ENCODE measurements around the gene ACTR10.

The ACTR10 gene

DNA sequence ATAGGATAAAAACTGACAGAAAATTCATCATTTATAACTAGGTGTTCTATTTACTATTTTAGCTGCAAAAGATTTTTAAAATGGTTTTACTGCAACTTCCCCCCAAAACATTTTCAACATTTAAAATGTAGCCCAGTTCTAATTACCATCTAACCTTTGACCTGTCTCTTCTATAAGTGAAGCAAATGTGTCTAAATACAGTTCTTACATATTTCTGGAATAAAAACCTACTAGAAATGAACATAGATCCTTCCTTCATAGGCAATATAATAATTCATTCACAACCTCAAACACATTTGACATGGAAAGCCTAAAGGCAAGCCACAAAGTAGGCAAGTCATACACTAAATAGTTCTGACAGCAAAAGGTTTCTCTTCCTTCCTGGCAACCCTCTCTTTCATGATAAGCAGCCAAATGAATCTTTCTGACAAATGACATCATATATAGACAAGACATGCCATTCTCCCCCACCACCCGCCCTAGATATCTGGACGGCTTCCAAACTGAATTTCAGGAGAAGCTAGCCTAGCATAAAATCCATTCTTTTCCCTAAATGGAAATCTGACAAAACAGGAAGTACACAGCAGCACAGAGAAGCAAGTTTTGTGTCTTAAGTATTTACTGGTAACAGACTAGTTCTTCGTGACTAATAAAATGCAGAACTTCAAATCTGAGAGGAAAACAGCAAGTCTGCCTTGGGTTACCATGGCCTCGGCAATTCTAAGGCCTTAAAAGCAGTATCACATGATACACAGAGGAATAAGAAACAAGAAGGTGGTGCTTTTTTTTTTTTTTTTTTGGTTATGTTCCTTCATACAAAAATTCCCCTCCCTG is 81.2 kb downstream of the ACTR10 start:
- DNase-seq (ENCODE audit: low spot score), result no peak
- Histone ChIP-seq H3K27ac (peak overlapping the region; percentile 74 to 80), H3K4me3 (peak overlapping the region; percentile 10)
- TF ChIP-seq, protein P1, sequence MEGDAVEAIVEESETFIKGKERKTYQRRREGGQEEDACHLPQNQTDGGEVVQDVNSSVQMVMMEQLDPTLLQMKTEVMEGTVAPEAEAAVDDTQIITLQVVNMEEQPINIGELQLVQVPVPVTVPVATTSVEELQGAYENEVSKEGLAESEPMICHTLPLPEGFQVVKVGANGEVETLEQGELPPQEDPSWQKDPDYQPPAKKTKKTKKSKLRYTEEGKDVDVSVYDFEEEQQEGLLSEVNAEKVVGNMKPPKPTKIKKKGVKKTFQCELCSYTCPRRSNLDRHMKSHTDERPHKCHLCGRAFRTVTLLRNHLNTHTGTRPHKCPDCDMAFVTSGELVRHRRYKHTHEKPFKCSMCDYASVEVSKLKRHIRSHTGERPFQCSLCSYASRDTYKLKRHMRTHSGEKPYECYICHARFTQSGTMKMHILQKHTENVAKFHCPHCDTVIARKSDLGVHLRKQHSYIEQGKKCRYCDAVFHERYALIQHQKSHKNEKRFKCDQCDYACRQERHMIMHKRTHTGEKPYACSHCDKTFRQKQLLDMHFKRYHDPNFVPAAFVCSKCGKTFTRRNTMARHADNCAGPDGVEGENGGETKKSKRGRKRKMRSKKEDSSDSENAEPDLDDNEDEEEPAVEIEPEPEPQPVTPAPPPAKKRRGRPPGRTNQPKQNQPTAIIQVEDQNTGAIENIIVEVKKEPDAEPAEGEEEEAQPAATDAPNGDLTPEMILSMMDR (IDR thresholded peaks at IDR 0.05), result no peak

DNA sequence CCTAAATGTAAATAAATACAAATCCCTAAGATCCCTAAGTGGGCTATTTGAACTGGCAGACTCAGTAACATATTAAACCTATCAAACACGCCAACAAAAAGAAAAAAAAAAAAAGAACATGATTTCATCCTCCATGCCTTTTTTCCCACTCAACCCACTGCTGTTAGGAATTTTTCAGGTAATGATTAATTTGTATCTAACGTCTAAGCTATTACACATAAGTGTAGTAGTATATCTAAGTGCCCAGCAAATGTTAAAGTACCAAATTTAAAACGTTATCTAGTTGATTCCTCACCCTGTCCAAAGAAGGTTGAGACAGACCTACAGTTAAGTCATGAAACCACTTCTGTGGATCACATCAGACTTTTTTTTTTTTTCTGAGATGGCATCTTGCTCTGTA is 82.0 kb downstream of the ACTR10 start:
- no peak for DNase-seq (ENCODE audit: low spot score)
- Histone ChIP-seq H3K27ac (peak overlapping the region; percentile 74 to 80), H3K4me3 (no peak overlapping the region)
- TF ChIP-seq, protein P1 (IDR thresholded peaks at IDR 0.05), result no peak

DNA sequence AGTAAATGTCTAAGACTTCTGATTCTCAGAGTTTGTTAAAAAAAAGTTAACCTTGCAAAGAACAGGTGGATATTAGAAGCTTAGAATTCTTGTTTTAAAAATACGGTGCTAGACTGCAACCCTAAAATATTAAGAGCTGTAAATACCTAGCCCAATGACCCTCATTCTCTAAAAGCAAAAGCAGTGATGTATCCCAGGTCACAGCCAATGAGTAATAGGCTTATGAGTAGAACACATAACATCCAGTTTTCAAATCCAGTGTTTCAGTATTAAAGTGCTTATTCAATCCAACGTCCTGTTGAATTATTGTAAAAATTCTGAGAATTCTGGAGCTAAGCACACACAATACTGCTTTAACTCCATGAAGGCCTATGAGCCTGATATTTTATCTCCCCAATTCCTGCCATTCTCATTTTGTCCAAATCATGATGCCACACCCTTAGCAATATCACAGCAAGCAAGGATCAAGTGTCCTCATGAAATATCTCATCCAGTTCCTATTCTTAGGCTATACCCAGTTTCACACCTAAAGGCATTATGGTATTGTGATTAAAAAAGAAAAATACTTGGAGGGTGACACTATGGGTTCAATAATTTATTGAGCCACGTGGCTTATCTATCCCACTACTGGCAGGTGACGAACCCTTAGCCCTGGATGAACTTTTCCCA is 83.1 kb downstream of the ACTR10 start:
- Histone ChIP-seq H3K4me3 (no peak overlapping the region), H3K27ac (peak overlapping the region in 1 of 2 donors; percentile 80)
- TF ChIP-seq, protein P1 (IDR thresholded peaks at IDR 0.05), result no peak
- no peak for DNase-seq (ENCODE audit: low spot score)

DNA sequence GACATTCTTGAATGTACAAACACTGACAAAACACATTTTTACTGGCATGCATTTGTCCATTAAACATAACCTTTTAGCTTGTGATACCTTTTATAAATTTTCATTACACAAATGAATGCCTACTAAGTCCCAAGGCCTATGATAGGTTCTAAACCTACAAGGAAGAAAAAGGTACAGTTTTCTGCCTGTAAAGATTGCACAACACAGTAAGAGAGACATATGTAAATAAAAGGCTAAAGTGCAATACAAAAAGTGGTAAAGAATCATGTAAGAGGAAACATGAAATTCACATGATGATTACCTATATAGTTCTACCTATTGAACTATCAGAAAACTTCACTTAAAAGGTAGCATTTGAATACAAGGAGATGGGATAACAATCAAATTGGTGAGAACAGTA is 83.8 kb downstream of the ACTR10 start:
- Histone ChIP-seq H3K27ac (no peak overlapping the region), H3K4me3 (no peak overlapping the region)
- DNase-seq (ENCODE audit: low spot score), result no peak
- TF ChIP-seq, protein P1 (IDR thresholded peaks at IDR 0.05), result no peak

DNA sequence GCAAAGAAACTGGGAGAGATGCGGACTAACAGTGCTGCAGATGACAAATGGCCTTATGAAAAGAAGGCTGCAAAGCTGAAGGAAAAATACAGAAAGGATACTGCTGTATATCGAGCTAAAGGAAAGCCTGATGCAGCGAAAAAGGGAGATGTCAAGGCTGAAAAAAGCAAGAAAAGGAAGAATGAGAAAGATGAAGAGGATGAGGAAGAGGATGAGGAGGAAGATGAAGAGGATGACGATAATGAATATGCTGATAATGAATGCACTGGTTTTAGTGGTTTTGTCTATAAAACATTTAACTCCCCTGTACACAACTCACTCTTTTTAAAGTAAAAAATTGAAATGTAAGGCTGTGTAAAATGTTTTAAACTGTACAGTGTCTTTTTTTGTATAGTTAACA is 85.2 kb downstream of the ACTR10 start:
- no peak for DNase-seq (ENCODE audit: low spot score)
- TF ChIP-seq, protein P1 (IDR thresholded peaks at IDR 0.05), result no peak
- no peak overlapping the region for H3K27ac ChIP-seq
- no peak overlapping the region for H3K4me3 ChIP-seq
